HUDEP-2 (cell line): ENCODE data around the gene SUCLG2.
A peak's percentile ranks its signal among the peaks of the same experiment; 100 is the strongest.
"Not testable (repeated sequence)": the region's sequence is repeated elsewhere in the genome, so short reads cannot be mapped to it uniquely, and the experiment has no call there.

Experiments
- DNase-seq, 76 experiments: peaks; one replicate each; lab custom pipeline; 2025; ENCODE audit not compliant: unreplicated experiment in 76 of 76; lab: John Stamatoyannopoulos, UW

Gene SUCLG2

DNA sequence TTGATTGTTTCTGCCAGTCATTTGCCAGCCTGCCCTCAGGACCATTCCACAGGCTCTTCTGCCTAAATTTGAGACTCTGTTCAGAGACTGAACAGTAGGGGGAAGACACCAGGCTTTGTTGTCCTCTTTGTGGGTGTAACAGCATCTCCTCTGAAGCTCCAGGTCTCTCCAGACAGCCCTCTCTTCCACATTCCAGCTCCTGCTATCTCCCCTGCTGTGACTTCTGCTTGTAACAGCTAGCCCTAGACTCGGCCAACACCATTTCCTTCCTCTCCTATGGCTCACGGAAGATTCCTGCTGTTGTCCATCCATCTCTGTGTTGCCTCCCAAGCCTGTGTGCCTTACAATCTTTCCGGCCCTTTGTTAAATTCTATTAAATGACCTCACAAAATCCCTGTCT, 40.2 kb downstream of the SUCLG2 start:
- no peak for DNase-seq

DNA sequence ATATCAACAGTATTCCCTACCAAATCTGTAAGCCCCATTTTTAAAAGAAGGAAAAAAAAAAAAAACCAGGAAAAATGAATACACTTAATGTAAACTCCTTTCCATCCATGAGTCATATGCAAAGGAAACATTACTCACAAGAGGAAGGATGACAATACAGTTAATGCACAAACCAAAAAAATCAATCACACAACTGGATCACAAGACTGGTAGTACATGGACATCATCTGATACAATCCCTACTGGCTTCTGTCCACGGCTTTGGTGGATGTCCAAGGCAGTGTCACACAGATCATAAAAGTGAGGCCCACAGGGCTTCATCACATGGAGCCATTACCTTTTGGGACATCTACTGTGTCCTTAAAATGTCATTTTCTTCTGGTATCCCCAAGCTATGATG, 44.0 kb downstream of the SUCLG2 start:
- no peak for DNase-seq

DNA sequence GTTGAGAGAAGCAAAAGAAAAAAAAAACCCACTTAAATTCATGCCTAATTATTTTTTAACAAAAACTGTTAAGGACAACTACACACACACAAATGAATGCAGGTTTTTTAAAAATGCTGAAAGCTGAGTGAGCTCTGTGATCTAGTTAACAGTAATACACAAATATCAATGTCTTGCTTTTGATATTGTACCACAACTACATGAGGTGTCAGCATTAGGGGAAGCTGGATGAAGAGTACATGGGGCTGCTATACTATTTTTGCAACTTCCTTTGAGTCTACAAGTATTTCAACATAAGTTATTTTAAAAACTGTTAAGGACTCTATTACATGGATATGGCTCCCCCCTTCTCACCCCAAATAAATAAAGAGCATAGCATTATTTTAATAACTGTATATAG, 44.7 kb downstream of the SUCLG2 start:
- no peak for DNase-seq

DNA sequence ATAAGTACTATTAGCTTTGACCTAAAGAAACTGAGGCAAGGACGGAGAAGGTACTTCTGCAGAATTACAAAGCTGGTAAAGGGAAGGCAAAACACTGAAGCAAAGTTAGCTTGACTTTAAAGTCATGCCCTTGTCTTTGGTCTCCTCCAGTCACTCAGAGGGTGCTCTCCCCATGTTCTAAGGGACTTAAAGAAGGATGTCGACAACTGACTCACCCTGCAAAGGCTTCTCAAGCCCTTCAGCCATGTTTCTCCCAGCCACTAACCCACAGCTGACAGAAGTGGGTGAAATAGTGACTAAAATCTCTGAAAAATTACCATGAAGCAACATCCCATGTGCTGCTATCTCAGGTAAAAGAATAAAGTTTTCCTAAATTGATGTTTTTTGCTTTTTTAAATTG, 46.4 kb downstream of the SUCLG2 start:
- no peak for DNase-seq

DNA sequence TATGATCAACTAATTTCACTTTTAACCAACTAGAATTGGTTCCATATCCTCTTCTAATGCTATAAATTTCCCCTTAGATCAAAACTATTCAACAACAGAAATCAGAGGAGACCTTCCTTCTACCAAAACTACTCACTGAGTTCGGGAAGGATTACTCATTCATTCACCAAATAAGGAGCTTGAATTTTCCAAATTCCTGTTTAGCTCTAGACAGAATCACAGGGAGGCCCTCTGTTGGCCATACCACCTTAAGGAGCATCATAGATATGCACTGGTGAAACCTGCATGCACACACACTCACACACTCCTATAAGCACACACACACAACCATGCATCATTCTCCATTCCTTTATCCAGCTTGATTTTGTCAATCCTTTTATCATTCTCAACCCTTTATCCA, 49.0 kb downstream of the SUCLG2 start:
- DNase-seq = no peak

DNA sequence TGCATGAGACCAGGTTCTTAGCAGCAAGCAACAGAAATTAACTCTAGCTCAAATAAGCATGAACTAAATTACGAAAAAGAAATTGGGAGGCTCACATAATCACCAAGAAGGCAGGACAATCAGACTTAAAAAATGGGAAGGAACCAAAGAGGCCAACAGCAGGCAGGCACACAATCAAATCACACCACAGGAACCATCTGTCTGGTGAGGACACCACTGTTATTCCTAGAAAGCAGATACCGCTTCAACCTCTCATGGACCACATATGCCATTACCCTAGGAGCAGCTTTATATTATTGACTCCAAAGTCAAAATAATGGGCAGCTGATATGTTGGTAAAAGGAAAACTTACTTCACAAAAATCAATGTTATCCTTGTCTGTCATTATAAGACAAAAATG, 51.6 kb downstream of the SUCLG2 start:
- no peak for DNase-seq

DNA sequence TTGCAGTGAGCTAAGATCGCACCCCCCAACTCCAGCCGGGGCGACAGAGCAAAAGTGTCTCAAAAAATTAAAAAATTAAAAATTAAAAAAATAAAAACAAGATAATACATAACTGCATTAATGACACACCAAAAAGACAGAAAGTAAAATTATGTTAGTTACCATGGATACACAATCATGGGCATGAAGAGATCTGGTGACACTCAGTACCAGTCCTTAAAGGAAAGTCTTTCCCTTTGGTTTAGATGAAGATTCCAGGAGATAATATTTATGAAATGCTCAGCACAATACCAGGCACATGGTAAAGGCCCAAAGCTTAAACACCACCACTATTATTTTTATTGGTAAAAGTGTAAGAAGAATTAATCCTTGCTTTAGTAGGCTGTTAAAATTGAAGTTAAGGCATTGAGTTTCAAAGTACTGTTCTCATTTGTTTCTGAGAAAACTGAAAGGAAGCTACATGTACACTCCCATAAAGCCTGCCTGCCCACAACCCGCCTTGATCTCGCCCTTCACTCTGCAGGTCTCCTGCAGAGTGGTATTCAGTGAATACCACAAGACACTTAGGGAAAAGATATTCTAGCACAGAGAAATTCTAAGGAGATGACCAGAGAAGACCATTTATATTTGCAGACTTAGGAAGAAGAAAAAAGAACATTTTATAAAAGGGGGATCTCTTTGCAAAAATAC, 52.3 kb downstream of the SUCLG2 start:
- no peak for DNase-seq

DNA sequence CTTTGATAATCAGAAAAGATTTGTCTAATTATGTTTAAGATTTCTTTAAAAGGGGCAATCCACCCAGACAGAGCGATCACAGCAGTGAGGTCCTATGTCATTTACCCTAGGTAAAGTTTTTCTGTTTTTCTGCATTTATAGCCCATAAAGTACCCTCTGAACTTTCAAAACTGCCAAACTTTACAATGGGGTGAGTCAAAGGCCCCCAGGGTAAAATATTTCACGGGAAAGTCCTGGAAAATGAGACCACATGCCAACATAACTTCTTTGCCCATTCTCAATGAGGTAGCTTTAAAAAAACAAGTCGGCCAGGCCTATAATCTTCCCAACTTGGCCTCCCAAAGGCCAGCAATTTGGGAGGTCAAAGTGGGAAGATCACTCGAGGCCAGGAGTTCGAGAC, 53.0 kb downstream of the SUCLG2 start:
- DNase-seq = no peak

DNA sequence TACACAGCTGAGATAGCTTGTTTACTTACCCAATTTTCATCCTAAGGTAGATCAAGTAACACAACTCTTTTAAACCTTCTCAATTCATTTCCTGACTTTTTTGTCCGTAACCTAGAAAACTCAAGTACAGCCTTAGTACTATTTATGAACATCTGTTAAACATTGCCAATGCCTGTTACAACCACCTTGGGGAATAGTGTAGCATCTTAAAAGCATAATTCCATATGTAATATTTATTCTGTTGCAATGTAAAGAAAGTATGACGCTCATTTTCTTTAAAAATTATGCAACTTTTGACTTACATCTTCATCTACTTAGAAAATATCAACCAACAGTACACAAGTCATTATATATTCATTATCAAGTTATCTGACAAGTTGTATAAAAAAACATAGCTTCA, 54.6 kb downstream of the SUCLG2 start:
- no peak for DNase-seq

DNA sequence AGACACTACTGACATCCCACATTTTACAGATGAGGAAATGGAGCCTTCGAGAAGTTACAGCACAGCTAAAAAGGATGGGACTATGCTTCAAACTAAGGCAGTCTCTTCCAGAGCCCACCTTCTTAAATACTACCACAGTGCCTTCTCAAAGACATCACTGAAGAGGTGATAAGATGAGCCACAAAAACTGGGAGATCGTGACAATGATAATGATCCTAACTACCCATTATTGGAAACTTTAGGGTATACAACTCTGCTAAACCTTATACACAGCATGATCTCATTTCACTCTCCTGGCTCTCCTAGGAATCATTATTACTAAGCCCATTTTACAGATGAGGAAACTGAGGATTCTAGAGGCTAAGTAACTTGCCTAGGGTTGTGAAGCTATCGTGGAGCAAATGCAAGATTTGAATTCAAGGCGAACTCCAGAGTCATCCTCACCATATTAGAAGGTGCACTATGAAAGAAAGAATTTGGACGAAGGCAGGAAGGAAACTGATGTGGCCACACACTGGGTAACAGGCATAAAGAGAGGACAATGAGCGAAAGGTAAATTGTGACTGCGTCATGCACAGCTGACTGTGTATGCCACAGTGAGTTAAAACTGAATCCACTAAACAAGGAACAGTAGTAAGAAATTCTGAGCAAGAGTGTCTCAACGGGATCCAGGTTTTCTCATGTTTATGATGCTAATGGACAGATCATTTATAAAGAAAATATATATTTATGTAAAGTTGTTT, 55.4 kb downstream of the SUCLG2 start:
- DNase-seq = no peak

DNA sequence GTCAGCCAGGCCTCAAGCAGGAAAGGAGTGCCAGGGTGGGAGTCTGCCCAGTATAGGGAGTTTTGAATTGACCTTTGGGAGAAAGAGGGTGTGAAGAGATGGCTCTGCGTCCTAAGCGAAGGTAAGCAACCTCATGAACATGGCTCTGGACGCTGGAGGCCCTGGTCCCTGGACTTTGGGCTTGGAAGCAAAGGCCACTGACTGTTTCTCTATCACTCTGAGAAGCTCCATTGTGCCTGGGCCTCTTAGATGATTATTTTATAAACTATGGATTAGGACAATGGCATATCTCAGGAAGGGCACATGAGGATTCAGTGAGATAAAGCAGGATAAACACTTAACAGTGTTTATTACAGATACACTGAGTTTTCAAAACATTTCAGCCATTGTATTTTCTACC, 59.0 kb downstream of the SUCLG2 start:
- no peak for DNase-seq

DNA sequence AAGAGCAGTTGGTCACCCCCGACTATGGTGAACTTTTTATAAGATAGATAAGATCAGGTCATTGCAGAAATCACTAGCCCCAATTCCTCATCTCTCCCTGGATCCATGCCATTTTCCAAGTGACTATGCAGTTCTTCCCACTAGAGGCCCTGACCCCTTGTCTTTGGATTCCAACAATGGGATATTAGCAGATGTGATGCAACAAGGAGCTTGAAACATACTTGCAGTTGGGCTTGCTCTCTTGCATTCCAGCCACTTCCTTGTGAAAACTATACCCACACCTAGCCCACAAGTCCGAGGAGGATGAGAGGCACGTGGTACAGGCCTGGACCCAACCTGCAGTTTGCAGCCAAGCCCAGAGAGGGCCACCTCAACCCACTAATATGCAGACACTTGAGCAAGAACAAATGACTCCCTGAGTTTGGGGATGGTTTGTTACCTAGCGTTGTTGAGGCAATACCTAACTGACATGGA, 60.6 kb downstream of the SUCLG2 start:
- no peak for DNase-seq

DNA sequence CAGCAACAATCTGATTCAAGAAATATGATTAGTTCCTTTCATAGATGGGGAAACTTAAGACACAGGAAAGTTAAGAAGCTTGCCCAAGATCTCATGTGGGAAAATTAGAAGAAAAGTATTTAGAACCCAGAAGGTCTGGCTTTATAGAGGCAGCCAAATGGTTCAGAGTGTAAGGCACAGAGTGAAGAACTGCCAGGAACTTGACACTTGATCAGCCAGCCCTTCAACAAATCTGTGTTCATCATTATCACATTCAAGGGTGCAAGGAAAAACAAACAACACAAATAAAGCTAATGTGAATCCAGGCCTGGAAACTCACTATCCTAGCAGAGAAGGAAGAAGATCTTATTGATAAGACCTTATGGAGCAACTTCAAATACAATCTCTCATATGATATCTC, 62.4 kb downstream of the SUCLG2 start:
- DNase-seq = no peak

DNA sequence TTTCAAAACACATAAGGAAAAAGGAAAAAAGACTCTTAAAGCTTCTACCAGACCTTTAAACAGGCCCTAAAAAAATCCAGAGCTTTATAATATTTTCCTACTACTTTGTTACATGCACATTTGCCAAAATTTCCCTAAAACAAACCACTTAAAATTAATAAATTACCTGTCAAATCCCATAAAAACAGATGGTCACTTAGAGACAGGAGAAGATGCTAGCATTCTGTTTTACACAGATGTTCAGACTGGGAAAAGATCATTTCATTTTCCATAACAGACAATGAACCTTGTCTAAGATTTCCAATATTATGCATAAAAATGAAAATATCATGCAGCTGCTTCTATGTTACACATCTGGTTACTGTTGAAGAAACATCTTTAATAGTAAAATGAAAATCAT, 66.6 kb downstream of the SUCLG2 start:
- no peak for DNase-seq

DNA sequence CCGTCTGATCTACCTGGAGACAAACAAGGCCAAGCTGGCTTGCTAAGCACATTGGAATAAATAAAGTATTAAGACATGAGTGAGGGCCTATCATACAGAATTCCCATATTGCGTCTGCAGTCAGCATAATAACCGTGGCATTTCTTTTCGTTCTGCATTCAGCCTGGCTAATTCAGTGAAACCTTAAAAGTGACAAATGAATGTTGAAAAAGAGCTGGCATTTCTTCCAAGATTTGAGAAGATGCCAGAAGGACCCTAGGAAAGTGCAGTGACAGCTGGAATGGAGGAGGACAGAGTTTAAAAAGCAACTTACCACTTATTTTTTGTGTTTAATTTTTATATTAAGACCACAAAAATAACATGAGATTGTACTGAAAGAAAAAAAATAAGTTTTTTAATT, 67.1 kb downstream of the SUCLG2 start:
- no peak for DNase-seq

DNA sequence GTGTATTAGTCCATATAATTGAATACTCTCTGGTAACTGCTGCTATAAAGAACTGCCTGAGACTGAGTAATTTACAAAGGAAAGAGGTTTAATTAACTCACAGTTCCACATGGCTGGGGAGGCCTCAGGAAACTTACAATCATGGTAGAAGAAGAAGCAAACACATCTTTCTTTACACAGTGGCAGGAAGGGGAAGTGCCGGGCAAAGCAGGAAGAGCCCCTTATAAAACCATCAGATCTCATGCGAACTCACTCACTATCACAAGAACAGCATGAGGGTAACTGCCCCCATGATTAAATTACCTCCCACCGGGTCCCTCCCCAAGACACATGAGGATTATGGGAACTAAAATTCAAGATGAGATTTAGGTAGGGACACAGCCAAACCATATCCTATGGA, 69.8 kb downstream of the SUCLG2 start:
- not testable (repeated sequence) for DNase-seq

DNA sequence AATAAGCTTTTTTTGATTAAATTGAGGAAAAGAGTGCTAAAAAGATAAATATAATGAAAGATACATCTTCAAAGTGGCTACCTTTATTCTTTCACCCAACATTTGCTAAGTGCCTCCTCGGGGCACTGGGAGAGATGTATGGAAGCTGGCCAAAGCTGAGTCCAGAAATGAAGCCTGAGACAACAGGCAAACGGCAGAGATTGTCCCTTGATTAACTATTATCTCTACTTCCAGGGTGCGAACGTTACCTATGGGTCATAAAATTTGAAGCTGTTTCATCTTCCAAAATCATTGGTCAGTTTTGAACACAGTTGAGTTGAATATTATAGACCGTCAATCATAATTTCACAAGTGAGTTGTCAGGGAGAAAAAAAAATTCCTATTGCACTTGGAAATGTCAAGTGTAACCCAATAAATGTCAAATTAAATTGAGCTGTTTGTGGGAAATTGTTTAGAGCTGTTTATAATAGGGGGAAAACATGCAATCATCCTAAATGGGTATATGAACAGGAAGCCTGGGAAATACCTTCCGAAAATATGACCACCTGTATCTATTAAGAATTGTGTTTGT, 73.9 kb downstream of the SUCLG2 start:
- peak in 2 of 76 experiments; percentile 9 to 16 for DNase-seq

DNA sequence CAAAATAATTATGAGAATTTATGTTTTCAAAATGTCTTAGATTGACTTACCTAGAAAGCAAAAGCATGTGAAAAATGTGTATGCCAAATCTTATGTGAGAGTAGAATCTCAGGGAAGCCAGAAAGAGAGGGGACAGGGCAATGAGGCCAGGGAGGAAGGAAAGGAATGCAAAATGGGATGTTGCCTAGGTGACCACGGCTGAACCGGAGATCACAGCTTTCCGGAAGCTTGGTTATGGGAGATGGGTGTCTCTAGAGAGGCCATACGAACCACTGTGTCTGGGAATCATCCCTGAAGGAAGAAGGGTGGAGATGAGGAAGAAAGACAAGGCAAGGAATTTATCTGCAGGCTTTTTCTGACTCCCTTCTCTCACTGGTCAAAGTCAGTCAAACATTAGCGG, 76.0 kb downstream of the SUCLG2 start:
- DNase-seq = no peak

DNA sequence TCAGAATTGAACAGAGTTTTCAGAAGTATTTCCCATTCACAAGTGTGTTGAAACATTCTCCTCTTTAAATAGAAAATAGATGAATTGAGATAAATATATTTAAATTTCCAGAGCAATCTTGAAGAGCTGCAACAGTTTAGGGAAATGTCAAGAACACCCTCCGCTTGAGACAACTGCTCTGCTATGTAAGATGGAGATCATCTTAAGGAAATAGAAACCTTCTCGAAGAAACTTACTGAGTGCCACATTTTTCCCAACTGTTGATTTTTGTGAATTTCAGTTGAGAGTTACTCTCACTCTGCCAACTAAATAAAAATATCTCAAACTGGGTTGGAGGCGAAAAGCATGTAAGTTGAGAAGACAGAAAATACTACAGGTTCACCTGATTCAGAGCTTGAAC, 78.0 kb downstream of the SUCLG2 start:
- DNase-seq = no peak

DNA sequence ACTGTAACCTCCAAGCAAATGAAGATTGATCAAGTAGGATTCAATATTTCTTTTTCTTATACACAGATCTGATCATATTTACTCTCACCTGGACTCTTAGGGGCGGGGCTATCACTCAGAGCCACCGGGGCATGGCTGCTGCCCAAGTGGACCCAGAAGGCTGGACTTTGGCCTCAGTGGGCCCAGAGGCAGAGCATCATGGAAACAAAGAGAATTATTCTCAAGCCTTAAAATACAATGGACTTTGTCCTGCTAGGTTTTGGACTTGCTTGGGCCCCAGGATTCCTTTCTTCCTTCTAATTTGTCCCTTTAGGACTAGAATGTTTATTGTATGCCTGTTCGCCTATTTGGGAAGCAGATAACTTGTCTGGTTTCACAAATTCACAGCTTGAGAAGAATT, 85.1 kb downstream of the SUCLG2 start:
- no peak for DNase-seq

DNA sequence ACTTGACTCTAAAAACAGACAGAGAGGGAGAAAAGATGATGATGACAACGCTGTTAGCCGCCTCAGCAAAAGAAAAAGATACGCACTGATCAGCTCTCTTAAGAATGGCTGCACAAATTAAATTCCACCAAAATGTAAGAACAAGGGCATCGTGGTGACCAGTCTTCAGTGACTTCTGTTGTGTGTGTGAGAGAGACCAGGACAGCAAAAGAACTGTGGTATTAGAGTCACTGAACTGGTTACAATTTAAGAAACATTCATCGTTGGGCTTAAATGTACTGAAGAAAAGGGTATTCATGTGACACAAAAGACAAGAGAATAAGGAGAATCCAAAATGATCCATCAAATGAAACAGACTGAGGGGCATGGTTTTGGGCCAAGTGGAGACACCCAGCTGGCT, 86.5 kb downstream of the SUCLG2 start:
- no peak for DNase-seq

DNA sequence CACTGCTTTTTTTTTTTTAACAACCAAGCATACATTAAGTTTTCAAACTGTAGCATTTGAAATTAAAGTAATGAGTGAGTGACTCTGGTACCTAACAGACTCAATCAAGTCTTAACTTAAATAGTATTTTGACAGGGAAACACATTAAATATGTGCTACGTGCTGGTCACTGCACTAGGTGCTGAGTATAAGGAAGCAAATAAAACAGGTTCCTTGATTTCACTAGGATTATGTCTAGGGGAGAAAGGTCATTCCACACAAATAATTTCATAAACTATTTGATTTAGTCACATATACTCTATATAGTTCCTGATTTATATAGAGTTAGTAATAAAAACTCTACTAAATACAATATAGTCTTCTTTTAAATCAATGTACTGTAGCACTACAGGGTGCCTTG, 89.4 kb downstream of the SUCLG2 start:
- no peak for DNase-seq
